Amygdala (tissue), 56 donors: ENCODE results near the gene UROD.
A peak's percentile ranks its signal among the peaks of the same experiment; 100 is the strongest.

Source experiments
- DNase-seq, 56 donors: peaks; one replicate each; lab custom pipeline; 2025; lab: John Stamatoyannopoulos, UW

The UROD gene

GRCh38 chr1:45008076-45008475, 4.0 kb upstream of the UROD start:
- DNase-seq = no peak

GRCh38 chr1:45008516-45008915, 3.5 kb upstream of the UROD start:
- no peak for DNase-seq

GRCh38 chr1:45009296-45009865, 2.7 kb upstream of the UROD start:
- no peak for DNase-seq

GRCh38 chr1:45009956-45010854, 1.8 kb upstream of the UROD start:
- DNase-seq = peak in 4 of 56 donors; percentile 9 to 40 (median 31)

GRCh38 chr1:45010855-45011811, 921 bp upstream of the UROD start, which contains the start of gene HECTD3:
Gene HECTD3 (minus strand): TSS chr1:45011324. CDS start chr1:45011257, 67 bp downstream.
- DNase-seq = peak in 54 of 56 donors; percentile 25 to 87 (median 72)

- DNase-seq = peak in 31 of 56 donors; percentile 8 to 50 (median 34)
These were observed 705 bp downstream of the UROD start for GRCh38 chr1:45012639-45013278.

- no peak for DNase-seq
These were observed 1.6 kb downstream of the UROD start for GRCh38 chr1:45013551-45014209.

GRCh38 chr1:45014321-45015028, 2.4 kb downstream of the UROD start:
- peak in 53 of 56 donors; percentile 20 to 92 (median 67) for DNase-seq

GRCh38 chr1:45015683-45016082, 3.6 kb downstream of the UROD start:
- no peak for DNase-seq

- DNase-seq = no peak
These were observed 4.1 kb downstream of the UROD start for GRCh38 chr1:45016090-45016697.

GRCh38 chr1:45016767-45017166, 4.7 kb downstream of the UROD start:
- no peak for DNase-seq

GRCh38 chr1:45018599-45019230, 6.7 kb downstream of the UROD start:
- DNase-seq = peak in 30 of 56 donors; percentile 9 to 68 (median 36)

GRCh38 chr1:45023663-45024062, 11.6 kb downstream of the UROD start:
- DNase-seq = no peak

- no peak for DNase-seq
These were observed 14.4 kb downstream of the UROD start for GRCh38 chr1:45026446-45026845.

GRCh38 chr1:45032837-45033236, 20.8 kb downstream of the UROD start:
- no peak for DNase-seq

- DNase-seq = no peak
These were observed 21.3 kb downstream of the UROD start for GRCh38 chr1:45033356-45033755.

- no peak for DNase-seq
These were observed 23.7 kb downstream of the UROD start for GRCh38 chr1:45035631-45036301.
